ENCODE measurements around the gene DLGAP4. TPM values are rescaled to one million over a fixed set of nuclear protein-coding genes. Genes with fewer than 3 reads are reported as not detected.
A peak's percentile ranks its signal among the peaks of the same experiment; 100 is the strongest.

The DLGAP4 gene
- total and polyA plus RNA-seq, 7 experiments from 2014 or later = 15.0 to 40.2 (median 35.3) TPM

DNA sequence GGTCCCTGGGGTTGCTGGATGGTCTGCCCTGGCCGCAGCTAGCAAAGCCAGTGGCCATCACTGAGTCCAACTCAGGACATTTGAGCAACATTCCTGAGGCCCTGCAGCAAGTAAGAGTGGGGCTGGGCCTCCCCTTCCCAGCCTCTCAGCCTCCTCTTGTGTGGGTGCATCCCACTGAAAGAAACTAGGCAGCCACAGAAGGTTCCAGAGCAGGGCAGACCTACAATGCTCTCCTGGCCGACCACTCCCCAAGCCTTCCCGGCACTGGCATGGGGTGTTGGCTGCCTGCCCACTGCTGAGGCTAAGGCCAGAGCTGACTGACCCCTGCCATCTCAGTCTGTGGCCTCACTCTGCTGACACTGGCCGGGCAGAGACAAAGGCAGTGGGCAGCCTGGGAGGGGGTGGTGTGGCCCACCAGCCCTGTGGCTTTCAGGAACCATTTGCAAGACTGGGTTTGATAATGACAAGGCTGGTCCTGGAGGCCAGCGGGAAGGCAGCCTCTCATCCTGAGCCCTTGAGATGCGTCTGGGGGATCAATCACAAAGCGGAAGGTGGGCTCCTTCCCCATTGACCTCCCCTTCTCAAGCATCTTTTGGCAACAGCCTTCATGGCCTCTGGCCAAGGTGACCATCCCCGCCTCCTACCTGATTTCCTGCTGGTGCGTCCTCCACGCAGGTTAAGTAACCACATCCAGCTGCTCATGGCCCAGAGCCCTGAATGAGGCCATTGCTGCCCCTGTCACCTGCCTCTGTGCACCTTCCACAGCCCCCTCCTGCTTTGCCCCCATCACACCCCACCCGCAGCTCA lies 9.6 kb downstream of the DLGAP4 start:
- POLR2A ChIA-PET = no interaction called here
- Histone ChIP-seq H3K4me3 (ENCODE audit: low read length) (no peak overlapping the region), H3K36me3 (ENCODE audit: control insufficient read depth in 2 of 3, insufficient read depth in 3 of 3, low read length in 3 of 3) (no peaks in the 10 kb centered on the region), H3K27me3 (ENCODE audit: control insufficient read depth in 2 of 2, insufficient read depth in 2 of 2, low read length in 2 of 2) (peaks cover 0 to 4% of the 10 kb centered on the region in 2 donors), H3K4me1 (ENCODE audit: control insufficient read depth in 2 of 2, insufficient read depth in 2 of 2, low read length in 2 of 2) (no peaks in the 10 kb centered on the region), H3K9me3 (ENCODE audit: control insufficient read depth in 2 of 3, low read length in 3 of 3) (no peaks in the 10 kb centered on the region), H3K27ac (ENCODE audit: low read depth, low read length) (no peak overlapping the region)
- H3K9me3 Mint-ChIP-seq = peaks cover 0 to 4% (median 0%) of the 10 kb centered on the region in 11 donors
- no peak overlapping the region for H3K27ac Mint-ChIP-seq
- peaks cover 0 to 2% (median 0%) of the 10 kb centered on the region in 7 donors for H3K4me1 Mint-ChIP-seq
- intact Hi-C loops (cut with micrococcal nuclease) = no loop called here
- H3K4me3 Mint-ChIP-seq = no peak overlapping the region
- H3K27me3 Mint-ChIP-seq = peaks cover 0 to 24% (median 17%) of the 10 kb centered on the region in 5 donors
- CTCF ChIA-PET = no interaction called here
- ATAC-seq (no peak), DNase-seq (no peak)
- no peaks in the 10 kb centered on the region for H3K36me3 Mint-ChIP-seq

DNA sequence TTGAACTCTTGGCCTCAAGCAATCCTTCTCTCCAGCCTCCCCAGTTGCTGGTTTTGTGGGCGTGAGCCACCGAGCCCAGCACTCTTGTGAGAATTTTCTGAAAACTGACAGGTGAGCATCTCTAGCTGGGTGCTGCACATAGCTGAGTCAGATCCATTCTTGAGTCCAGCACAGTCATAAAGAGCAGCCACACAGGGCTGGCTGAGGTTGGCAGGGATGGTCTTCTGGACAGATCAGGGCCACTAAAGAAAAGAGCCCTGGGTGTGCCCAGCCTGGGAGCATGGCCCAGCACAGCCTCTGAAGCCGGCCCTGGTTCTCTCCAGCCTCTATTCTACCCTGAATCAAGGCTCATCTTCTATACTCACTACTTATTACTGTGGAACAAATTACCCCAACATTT lies 11.5 kb downstream of the DLGAP4 start:
- POLR2A ChIA-PET = no interaction called here
- no peaks in the 10 kb centered on the region for H3K4me1 Mint-ChIP-seq
- CTCF ChIA-PET = no interaction called here

DNA sequence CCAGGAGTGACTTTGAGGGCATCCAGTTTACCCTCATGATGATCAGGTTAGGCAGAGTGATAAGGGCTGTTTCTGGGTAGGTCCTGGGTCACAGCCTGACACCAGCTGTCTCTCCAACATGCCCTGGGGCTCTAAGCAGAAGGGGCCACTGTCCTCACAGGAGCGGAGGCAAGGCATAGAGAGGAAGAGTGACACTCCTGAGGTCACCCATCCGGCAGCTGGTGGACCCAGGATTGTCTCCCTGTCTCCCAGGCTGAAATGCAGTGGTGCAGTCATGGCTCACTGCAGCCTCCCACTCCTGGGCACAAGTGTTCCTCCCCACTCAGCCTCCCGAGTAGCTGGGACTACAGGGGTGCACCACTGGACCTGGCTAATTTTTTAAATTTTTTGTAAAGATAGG lies 12.0 kb downstream of the DLGAP4 start:
- POLR2A ChIA-PET = no interaction called here
- ATAC-seq (peak; percentile 26), DNase-seq (no peak)
- peaks cover 0 to 17% (median 5%) of the 10 kb centered on the region in 5 donors for H3K27me3 Mint-ChIP-seq
- H3K4me1 Mint-ChIP-seq = no peaks in the 10 kb centered on the region
- intact Hi-C loops (cut with micrococcal nuclease) = no loop called here
- no peaks in the 10 kb centered on the region for H3K36me3 Mint-ChIP-seq
- H3K9me3 Mint-ChIP-seq = peaks cover 0 to 5% (median 0%) of the 10 kb centered on the region in 11 donors
- H3K27ac Mint-ChIP-seq = no peak overlapping the region
- no peaks in the 10 kb centered on the region for H3K4me1 ChIP-seq (ENCODE audit: control insufficient read depth in 2 of 2, insufficient read depth in 2 of 2, low read length in 2 of 2)
- H3K4me3 Mint-ChIP-seq = no peak overlapping the region
- no peaks in the 10 kb centered on the region for H3K36me3 ChIP-seq (ENCODE audit: control insufficient read depth in 2 of 3, insufficient read depth in 3 of 3, low read length in 3 of 3)
- H3K4me3 ChIP-seq (ENCODE audit: low read length) = no peak overlapping the region
- no peaks in the 10 kb centered on the region for H3K27me3 ChIP-seq (ENCODE audit: control insufficient read depth in 2 of 2, insufficient read depth in 2 of 2, low read length in 2 of 2)
- CTCF ChIA-PET = no interaction called here
- H3K27ac ChIP-seq (ENCODE audit: low read depth, low read length) = no peak overlapping the region
- H3K9me3 ChIP-seq (ENCODE audit: control insufficient read depth in 2 of 3, low read length in 3 of 3) = no peaks in the 10 kb centered on the region

More for the DNA sequence above, 11.5 kb downstream of the DLGAP4 start:
- no peaks in the 10 kb centered on the region for H3K36me3 Mint-ChIP-seq
- ATAC-seq (no peak), DNase-seq (no peak)
- Histone ChIP-seq H3K36me3 (ENCODE audit: control insufficient read depth in 2 of 3, insufficient read depth in 3 of 3, low read length in 3 of 3) (no peaks in the 10 kb centered on the region), H3K4me1 (ENCODE audit: control insufficient read depth in 2 of 2, insufficient read depth in 2 of 2, low read length in 2 of 2) (no peaks in the 10 kb centered on the region), H3K27me3 (ENCODE audit: control insufficient read depth in 2 of 2, insufficient read depth in 2 of 2, low read length in 2 of 2) (no peaks in the 10 kb centered on the region), H3K27ac (ENCODE audit: low read depth, low read length) (no peak overlapping the region), H3K4me3 (ENCODE audit: low read length) (no peak overlapping the region), H3K9me3 (ENCODE audit: control insufficient read depth in 2 of 3, low read length in 3 of 3) (no peaks in the 10 kb centered on the region)
- no peak overlapping the region for H3K4me3 Mint-ChIP-seq
- no peak overlapping the region for H3K27ac Mint-ChIP-seq
- peaks cover 0 to 5% (median 0%) of the 10 kb centered on the region in 11 donors for H3K9me3 Mint-ChIP-seq
- peaks cover under 1 to 20% (median 5%) of the 10 kb centered on the region in 5 donors for H3K27me3 Mint-ChIP-seq
- intact Hi-C loops (cut with micrococcal nuclease) = no loop called here

DNA sequence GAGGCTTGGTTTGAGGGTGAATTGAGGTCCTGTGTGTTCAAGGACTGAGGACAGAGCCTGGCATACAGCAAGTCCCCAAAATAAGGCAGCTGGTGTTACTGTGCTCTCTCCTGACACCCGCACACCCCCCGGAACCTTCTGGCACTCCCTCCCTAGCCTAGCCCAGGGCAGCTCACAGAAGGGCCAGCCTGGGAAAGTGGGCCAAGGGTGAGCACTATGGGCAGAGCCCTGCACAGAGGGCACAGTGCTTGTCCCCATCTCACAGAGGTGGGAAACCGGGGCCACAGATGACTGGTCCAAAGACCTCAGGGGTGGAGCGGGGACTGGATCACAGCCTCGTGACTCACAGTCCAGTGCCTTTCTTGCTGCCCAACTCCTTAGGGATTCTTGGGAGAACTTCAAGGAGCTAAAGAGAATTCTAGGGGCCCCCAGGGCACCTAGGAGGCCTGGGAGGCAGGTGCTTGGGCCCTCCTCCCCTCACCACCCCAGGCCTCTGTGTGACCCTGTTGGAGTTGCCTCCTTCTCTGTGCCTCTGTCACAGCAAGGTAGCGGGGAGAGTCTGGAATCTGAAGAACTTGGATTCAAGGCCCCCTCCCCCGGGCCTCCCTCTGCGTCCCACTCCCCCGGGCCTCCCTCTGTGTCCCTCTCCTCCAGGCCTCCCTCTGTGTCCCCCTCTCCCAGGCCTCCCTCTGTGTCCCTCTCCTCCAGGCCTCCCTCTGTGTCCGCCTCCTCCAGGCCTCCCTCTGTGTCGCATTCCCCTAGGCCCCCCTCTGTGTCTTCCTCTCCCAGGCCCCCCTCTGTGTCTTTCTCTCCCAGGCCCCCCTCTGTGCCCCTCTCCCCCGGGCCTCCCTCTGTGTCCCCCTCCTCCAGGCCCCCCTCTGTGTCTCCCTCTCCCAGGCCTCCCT lies 13.5 kb downstream of the DLGAP4 start:
- no peaks in the 10 kb centered on the region for H3K4me1 Mint-ChIP-seq

DNA sequence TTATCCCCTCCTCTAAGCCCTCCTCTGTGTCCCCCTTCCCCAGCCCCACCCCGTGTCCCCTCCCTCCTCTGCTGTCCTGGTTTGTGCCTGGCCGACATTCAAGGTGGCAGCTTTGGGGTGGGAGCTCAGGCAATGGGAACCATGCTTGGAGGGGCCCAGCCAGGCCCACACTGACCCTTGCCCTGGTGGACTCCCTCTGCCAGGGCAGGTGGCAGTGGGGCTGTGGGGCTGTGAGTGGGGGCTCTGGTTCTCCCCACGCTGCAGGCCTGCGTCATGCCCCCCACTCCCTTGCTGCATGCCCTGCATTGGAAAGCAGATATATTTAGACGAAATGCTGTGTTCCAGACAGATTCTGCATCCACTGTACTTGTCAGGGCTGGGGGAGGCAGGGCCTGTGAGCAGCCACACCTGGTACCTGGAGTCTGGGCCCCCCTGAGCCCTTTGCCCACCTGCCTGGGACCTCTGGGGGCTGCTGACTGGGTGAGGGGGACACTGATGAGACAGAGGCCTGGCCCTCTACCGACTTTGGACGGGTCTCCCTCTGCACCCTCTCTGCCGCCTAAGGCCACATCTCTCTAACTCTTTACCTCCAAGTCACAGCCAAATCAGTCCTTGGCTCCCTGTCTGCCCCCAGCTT lies 14.2 kb downstream of the DLGAP4 start:
- Histone ChIP-seq H3K36me3 (ENCODE audit: control insufficient read depth in 2 of 3, insufficient read depth in 3 of 3, low read length in 3 of 3) (no peaks in the 10 kb centered on the region), H3K27me3 (ENCODE audit: control insufficient read depth in 2 of 2, insufficient read depth in 2 of 2, low read length in 2 of 2) (no peaks in the 10 kb centered on the region), H3K27ac (ENCODE audit: low read depth, low read length) (no peak overlapping the region), H3K4me1 (ENCODE audit: control insufficient read depth in 2 of 2, insufficient read depth in 2 of 2, low read length in 2 of 2) (no peaks in the 10 kb centered on the region), H3K9me3 (ENCODE audit: control insufficient read depth in 2 of 3, low read length in 3 of 3) (no peaks in the 10 kb centered on the region), H3K4me3 (ENCODE audit: low read length) (no peak overlapping the region)
- ChIA-PET POLR2A (no interaction called here), CTCF (no interaction called here)
- Mint-ChIP-seq H3K36me3 (peaks cover 0 to 6% (median 0%) of the 10 kb centered on the region in 5 donors), H3K9me3 (peaks cover 0 to 22% (median 11%) of the 10 kb centered on the region in 11 donors), H3K4me3 (no peak overlapping the region), H3K4me1 (no peaks in the 10 kb centered on the region), H3K27me3 (peaks cover 0 to 17% (median 6%) of the 10 kb centered on the region in 5 donors), H3K27ac (no peak overlapping the region)
- intact Hi-C loops (cut with micrococcal nuclease) = no loop called here
- ATAC-seq (no peak), DNase-seq (no peak)

More for the DNA sequence above, 13.5 kb downstream of the DLGAP4 start:
- Mint-ChIP-seq H3K4me3 (no peak overlapping the region), H3K27ac (no peak overlapping the region), H3K27me3 (peaks cover 0 to 17% (median 6%) of the 10 kb centered on the region in 5 donors), H3K9me3 (peaks cover 0 to 14% (median 5%) of the 10 kb centered on the region in 11 donors), H3K36me3 (no peaks in the 10 kb centered on the region)
- Histone ChIP-seq H3K9me3 (ENCODE audit: control insufficient read depth in 2 of 3, low read length in 3 of 3) (no peaks in the 10 kb centered on the region), H3K36me3 (ENCODE audit: control insufficient read depth in 2 of 3, insufficient read depth in 3 of 3, low read length in 3 of 3) (no peaks in the 10 kb centered on the region), H3K4me1 (ENCODE audit: control insufficient read depth in 2 of 2, insufficient read depth in 2 of 2, low read length in 2 of 2) (no peaks in the 10 kb centered on the region), H3K27me3 (ENCODE audit: control insufficient read depth in 2 of 2, insufficient read depth in 2 of 2, low read length in 2 of 2) (no peaks in the 10 kb centered on the region), H3K4me3 (ENCODE audit: low read length) (no peak overlapping the region), H3K27ac (ENCODE audit: low read depth, low read length) (no peak overlapping the region)
- intact Hi-C loops (cut with micrococcal nuclease) = no loop called here
- ChIA-PET CTCF (no interaction called here), POLR2A (interaction anchor here (0.6 kb wide), 1 partner anchor 1391 kb away, joined by 3 read pairs; no protein-coding TSS in a partner anchor)
- ATAC-seq = no peak
- DNase-seq = no peak

DNA sequence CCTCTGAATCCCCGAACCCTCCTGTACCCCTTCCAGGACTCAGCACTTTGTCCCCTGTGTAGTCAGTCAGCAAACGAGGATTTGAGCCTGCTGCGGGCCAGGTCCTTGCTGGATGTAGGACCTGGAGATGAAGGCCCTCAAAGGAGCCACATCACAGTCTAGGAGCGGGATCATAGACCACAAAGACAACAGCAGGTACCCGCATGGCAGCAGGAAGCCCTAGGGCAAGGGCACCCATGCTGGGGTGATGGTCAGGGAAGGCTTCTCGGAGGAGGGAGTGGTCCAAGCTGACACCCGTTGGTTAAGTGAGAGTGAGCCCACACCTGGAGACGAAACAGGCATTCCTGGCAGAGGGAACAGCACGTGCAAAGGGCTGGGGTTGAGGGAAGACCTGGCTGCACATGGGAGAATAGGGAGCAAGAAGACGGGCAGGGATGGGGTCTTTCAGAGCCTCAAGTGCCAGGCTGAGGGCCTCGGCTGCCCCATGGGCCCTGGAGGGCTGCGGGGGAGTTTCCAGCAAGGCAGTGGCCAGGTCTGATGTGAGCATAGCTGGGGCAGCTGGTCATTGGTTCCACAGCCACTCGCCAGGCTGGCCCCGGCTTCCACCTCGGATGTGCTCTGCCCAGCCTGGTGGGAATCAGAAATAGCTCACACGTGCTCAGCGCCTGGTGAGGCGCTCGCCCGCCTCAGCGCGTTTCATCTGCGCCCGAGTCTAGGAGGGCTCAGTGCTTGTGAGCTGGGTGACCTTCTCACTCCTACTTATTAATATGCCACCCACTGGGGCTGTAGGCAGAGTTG lies 15.0 kb downstream of the DLGAP4 start:
- peaks cover 0 to 6% (median 0%) of the 10 kb centered on the region in 5 donors for H3K36me3 Mint-ChIP-seq
- no peak overlapping the region for H3K27ac Mint-ChIP-seq
- intact Hi-C loops (cut with micrococcal nuclease) = no loop called here
- H3K4me1 Mint-ChIP-seq = no peaks in the 10 kb centered on the region
- no peak overlapping the region for H3K4me3 Mint-ChIP-seq
- ChIA-PET POLR2A (no interaction called here), CTCF (no interaction called here)
- Histone ChIP-seq H3K9me3 (ENCODE audit: control insufficient read depth in 2 of 3, low read length in 3 of 3) (no peaks in the 10 kb centered on the region), H3K4me1 (ENCODE audit: control insufficient read depth in 2 of 2, insufficient read depth in 2 of 2, low read length in 2 of 2) (no peaks in the 10 kb centered on the region), H3K27me3 (ENCODE audit: control insufficient read depth in 2 of 2, insufficient read depth in 2 of 2, low read length in 2 of 2) (no peaks in the 10 kb centered on the region), H3K4me3 (ENCODE audit: low read length) (no peak overlapping the region), H3K36me3 (ENCODE audit: control insufficient read depth in 2 of 3, insufficient read depth in 3 of 3, low read length in 3 of 3) (no peaks in the 10 kb centered on the region), H3K27ac (ENCODE audit: low read depth, low read length) (no peak overlapping the region)
- ATAC-seq (no peak), DNase-seq (no peak)
- H3K9me3 Mint-ChIP-seq = peaks cover 0 to 29% (median 14%) of the 10 kb centered on the region in 11 donors
- peaks cover 0 to 17% (median 6%) of the 10 kb centered on the region in 5 donors for H3K27me3 Mint-ChIP-seq

Data from naive thymus-derived CD4-positive, alpha-beta T cell (primary cell).